ENCODE data around the gene MCAT.
A peak's percentile ranks its signal among the peaks of the same experiment; 100 is the strongest.

DNA sequence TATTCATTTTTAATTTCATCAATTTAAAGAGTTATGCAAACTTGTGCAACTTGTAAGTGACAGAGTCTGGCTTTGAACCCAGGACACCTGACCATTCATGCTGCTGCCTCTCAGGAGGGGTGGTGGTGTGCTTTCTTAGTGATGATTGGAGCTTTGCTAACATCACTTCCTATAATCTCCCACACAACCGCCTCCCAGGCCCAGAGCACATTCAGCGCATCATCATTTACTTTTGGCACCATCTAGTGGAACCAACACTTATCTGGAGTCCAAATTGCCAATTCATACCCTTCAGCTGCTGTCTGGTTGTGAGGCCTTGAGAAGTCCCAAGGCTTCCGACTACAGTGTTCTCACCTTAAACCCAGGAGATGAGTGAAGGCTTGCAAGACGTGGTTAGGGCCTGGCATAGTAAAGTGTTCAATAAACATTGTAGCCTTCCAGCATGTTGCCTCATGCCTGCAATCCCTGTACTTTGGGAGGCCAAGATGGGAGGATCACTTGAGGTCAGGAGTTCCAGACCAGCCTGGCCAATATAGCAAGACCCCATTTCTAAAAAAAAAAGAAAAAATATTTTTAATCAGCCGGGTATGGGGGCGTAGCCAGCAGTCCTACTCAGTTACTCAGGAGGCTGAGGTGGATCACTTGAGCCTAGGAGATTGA is 52.9 kb downstream of the MCAT start:
- TF ChIP-seq, protein P1, sequence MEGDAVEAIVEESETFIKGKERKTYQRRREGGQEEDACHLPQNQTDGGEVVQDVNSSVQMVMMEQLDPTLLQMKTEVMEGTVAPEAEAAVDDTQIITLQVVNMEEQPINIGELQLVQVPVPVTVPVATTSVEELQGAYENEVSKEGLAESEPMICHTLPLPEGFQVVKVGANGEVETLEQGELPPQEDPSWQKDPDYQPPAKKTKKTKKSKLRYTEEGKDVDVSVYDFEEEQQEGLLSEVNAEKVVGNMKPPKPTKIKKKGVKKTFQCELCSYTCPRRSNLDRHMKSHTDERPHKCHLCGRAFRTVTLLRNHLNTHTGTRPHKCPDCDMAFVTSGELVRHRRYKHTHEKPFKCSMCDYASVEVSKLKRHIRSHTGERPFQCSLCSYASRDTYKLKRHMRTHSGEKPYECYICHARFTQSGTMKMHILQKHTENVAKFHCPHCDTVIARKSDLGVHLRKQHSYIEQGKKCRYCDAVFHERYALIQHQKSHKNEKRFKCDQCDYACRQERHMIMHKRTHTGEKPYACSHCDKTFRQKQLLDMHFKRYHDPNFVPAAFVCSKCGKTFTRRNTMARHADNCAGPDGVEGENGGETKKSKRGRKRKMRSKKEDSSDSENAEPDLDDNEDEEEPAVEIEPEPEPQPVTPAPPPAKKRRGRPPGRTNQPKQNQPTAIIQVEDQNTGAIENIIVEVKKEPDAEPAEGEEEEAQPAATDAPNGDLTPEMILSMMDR (IDR thresholded peaks at IDR 0.05): peak in 4 of 5 experiments; percentile 23 to 36 (median 26)
- TF ChIP-seq POLR2A (IDR thresholded peaks at IDR 0.05): no peak
- TF ChIP-seq EP300 (IDR thresholded peaks at IDR 0.05): peak in 1 of 2 donors; percentile 33

Data from tibial nerve (tissue), 4 donors.